ENCODE results near the gene PGAP2.

DNA sequence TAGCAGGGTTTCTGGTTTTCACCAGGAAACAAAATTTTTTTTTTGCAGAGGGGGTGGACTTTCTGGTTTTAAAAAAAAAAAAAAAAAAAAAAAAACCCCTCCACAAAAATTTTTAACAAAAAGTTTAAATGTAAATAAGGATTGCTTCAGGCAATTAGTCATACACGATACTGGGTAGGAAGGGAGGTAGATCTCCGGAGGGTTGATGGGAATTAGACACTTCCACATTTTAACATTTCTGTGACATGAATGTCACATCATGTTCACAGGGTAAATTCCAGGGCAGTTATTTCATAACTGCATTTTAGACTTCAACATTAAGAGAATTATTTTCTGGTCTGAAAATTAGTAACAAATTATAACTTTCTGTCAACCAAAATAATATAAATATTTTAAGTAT lies 26.9 kb upstream of the PGAP2 start:
- TF ChIP-seq CTCF (IDR thresholded peaks at IDR 0.05; ENCODE audit: low read depth, low read length, missing input control) (no peak), SP1 (IDR thresholded peaks at IDR 0.05) (no peak), TAF1 (conservative IDR thresholded peaks at IDR 0.05) (no peak), YY1 (IDR thresholded peaks at IDR 0.05) (no peak), RAD21 (IDR thresholded peaks at IDR 0.05) (no peak), FOXA1 (IDR thresholded peaks at IDR 0.05) (no peak), GABPA (IDR thresholded peaks at IDR 0.05 in 1 of 2, conservative IDR thresholded peaks at IDR 0.05 in 1 of 2) (no peak)
- TF ChIP-seq, protein P1, sequence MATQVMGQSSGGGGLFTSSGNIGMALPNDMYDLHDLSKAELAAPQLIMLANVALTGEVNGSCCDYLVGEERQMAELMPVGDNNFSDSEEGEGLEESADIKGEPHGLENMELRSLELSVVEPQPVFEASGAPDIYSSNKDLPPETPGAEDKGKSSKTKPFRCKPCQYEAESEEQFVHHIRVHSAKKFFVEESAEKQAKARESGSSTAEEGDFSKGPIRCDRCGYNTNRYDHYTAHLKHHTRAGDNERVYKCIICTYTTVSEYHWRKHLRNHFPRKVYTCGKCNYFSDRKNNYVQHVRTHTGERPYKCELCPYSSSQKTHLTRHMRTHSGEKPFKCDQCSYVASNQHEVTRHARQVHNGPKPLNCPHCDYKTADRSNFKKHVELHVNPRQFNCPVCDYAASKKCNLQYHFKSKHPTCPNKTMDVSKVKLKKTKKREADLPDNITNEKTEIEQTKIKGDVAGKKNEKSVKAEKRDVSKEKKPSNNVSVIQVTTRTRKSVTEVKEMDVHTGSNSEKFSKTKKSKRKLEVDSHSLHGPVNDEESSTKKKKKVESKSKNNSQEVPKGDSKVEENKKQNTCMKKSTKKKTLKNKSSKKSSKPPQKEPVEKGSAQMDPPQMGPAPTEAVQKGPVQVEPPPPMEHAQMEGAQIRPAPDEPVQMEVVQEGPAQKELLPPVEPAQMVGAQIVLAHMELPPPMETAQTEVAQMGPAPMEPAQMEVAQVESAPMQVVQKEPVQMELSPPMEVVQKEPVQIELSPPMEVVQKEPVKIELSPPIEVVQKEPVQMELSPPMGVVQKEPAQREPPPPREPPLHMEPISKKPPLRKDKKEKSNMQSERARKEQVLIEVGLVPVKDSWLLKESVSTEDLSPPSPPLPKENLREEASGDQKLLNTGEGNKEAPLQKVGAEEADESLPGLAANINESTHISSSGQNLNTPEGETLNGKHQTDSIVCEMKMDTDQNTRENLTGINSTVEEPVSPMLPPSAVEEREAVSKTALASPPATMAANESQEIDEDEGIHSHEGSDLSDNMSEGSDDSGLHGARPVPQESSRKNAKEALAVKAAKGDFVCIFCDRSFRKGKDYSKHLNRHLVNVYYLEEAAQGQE (IDR thresholded peaks at IDR 0.05): no peak
- TF ChIP-seq, protein P2, sequence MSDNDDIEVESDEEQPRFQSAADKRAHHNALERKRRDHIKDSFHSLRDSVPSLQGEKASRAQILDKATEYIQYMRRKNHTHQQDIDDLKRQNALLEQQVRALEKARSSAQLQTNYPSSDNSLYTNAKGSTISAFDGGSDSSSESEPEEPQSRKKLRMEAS (IDR thresholded peaks at IDR 0.05): no peak

Measured in liver (tissue), 3 donors.